GM18517 (cell line): ENCODE results near the gene ZNF678.
"Not testable (repeated sequence)": the region's sequence is repeated elsewhere in the genome, so short reads cannot be mapped to it uniquely, and the experiment has no call there.

ENCODE experiments used
- ATAC-seq: cut with Tn5 transposase; IDR thresholded peaks from one replicate; pipeline ENCODE4 v1.9.1; 2021; ENCODE audit warnings: mild to moderate bottlenecking, moderate library complexity; ENCODE audit not compliant: unreplicated experiment

The ZNF678 gene

DNA sequence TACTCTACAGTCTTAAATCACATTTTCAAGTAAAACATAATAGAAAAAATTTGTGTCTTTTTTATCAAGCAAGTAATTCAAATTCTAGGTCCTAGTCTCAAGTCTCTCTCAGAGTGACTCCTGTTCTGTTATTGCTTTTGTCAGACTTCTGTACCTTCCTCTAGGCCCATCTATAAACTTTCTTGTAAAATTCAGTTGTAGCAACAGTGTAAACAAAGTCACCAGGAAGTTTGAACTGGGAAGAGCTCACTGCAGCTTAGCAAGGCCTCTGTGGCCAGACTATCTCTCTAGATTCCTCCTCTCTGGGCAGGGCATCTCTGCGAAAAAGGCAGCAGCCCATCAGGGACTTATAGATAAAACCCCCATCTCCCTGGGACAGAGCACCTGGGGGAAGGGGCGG lies 13.5 kb upstream of the ZNF678 start:
- ATAC-seq, result no peak

DNA sequence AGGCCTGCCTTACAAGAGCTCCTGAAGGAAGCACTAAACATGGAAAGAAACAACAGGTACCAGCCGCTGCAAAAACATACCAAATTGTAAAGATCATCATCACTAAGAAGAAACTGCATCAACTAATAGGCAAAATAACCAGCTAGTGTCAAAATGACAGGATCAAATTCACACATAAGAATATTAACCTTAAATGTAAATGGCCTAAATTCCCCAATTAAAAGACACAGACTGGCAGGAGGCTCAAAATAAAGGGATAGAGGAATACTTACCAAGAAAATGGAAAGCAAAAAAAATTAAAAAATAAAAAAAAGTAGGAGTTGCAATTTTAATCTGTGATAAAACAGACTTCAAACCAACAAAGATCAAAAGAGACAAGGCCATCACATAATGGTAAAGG lies 11.5 kb upstream of the ZNF678 start:
- not testable (repeated sequence) for ATAC-seq

DNA sequence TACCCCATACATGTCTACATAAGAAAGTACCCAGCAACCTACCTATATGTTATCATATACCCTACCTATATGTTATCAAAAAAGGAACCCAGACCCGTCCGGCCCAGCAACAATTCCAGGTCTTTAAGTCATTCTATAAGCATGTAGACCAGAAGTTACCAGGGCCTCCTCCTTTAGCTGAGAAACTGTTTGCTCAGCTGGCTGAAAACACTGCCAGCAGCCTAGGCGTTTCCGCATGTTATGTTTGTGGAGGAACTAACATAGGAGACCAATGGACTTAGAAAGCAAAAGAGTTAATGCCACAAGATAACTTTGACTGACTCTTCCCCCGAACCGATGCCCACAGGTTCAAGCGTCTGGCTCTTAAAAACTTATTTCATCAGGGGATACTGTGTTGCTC lies 7.1 kb upstream of the ZNF678 start:
- no peak for ATAC-seq

DNA sequence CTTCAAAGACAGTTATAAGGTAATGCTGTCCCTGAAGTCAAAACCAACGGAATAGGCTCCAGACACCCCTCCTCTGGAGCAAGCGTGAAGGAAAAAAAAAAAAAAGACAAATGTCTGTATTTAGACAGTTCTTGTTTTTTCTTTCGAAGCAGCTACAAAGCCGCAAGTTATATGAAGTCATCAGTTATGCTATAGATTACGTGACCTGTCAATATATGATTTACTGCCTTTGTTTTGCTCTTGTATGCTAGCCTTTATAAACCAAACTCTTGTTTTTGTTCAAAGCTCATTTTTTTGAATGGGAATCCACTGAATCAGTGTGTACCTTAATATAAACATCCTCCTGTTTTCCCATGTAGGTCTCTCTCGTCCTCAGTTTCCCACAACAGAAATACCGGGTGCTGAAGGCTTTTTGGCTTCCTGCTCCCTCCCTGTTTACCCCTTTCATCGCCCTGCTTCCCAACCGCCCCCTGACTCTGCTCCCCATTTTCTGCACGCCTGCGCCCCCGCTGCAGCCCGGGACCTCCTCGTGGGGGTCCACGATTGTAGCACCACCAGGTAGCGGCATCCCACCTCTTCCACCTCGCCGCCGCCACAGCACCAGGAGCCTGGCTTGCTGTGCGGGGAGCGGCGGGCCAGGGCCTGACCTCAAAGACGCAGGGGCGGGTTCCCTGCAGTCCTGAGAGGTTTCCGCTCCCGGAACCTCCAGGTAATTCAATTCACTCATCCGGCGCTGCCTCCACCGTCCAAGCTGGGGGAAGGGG lies 5.2 kb upstream of the ZNF678 start:
- ATAC-seq, result no peak

DNA sequence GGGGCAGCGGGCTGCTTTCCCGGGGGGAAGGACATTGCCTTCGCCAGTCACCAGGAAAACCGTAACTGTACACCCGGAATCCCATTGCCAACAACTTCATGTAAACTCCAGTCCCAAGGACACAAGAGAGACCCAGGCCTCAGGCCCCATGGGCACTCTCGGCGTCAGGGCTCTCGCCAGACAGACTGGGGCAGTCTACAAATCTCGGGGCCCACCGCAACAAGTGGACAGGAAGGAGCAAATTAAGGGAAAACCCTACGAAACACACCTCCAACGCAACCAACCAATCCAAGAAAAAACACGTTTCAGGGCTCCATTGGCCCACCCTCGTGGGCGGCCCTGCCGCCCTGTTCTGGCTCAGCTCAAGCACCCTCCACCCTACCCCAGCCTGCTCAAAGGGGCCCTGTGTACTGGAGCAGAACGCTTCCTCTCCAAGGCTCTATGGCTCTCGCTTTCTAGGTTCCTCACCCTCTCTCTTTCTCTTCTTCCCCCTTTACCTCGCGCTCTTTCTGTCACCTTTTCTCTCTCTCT lies 4.6 kb upstream of the ZNF678 start:
- no peak for ATAC-seq

DNA sequence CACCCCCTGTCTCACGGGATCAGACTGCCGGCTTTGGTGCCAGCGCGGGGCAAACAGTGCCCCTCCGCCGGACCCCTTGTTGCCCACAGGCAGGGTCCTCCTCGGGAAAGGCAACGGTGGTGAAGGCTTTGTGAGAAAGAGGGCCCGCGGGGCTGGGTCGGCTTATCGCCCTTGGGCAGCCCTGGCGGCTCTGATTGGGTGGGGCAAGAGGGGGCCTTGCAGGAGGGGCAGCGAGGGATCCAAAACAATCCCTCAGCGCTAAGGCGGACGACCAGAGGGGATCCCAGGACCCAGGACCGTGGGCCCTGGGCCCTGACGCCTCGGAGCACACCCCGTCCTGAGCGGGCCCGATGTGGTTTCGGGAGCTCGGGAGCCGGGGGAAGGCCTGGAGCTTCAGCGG lies 3.9 kb upstream of the ZNF678 start:
- no peak for ATAC-seq

DNA sequence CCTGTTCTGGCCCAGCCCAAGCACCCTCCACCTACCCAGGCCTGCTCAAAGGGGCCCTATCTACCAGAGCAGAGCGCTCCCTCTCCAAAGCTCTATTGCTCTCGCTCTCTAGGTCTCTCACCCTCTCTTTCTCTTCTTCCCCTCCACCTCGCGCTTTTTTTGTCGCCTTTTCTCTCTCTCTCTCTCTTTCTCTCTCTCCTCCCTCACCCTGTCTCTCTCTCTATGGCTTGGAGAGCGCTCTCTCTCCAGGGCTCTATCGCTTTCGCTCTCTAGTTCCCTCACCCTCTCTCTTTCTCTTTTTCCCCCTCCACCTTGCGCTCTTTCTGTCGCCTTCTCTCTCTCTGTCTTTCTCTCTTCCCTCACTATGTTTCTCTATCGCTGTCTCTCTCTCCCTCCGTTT lies 3.4 kb upstream of the ZNF678 start:
- no peak for ATAC-seq

DNA sequence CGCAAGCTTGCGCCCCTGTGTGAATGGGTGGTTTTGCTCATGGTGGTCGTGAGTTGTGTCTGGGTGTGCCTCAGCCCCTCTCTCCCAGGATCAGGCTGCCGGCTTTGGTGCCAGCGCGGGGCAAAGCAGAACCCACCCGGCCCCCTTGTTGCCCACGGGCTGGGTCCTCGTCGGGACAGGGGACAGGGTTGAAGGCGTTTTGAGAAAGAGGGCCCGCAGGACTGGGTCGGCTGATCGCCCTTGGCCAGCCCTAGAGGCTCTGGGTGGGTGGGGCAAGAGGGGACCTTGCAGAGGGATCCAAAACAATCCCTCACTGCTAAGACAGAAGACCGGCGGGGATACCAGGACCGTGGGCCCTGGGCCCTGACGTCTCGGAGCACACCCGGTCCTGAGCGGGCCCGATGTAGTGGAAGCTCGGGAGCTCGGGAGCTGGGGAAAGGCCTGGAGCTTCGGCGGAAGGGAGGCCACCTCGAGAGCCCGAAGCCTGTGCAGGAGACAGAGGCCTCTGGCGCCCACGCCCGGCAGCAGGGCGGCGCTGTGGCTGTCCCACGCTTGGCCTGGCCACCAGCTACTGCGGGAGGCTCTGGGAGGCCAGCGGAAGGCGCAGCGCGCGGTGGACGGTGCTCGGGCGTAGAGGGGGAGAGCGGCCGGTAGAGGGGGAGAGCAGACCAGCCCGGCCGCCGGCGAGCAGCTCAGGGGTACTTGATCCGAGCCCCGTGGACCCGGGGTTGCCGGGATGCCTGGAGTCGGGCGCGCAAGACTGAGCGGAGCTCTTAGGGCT lies 2.8 kb upstream of the ZNF678 start:
- ATAC-seq, result no peak

DNA sequence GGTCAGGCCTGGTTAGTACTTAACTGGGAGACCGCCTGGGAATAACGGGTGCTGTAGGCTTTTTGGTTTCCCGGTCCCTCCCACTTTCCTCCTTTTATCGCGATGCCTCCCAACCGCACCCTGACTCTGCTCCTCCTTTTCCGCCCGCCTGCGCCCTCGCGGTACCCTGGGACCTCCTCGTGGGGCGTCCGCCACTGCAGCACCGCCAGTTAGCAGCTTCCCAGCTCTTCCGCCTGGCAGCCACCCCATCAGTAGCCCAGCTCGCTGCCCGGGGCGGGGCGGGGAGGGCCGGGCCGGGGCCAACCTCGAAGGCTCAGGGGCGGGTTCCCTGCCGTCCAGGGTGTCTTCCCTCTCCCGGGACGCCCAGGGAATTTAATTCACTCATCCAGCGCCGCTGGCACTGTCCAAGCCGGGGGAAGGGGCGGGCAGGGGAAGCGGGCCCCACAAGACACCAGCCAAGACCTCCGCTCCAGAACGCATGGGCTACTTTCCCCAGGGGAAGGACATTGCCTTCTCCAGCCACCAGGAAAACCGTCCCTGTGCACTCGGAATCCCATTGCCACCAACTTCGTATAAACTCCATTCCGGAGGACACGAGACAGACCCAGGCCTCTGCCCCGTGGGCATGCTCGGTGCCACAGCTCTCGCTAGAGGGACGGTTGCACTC lies 2.0 kb upstream of the ZNF678 start:
- ATAC-seq, result no peak

DNA sequence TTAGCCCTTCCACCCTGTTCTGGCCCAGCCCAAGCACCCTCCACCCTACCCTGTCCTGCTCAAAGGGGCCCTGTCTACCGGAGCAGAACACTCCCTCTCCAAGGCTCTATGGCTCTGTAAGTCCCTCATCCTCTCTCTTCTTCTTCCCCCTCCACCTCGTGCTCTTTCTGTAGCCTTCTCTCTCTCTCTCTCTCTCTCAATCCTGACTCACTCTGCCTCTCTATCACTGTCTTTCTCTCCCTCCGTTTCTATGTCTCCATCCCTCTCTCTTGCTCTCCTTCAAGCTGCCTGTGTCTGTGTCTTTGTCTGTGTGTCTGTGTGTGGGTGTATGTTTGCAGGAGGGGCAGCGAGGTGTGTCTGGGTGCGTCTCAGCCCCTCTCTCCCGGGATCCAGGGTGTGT lies 1.3 kb upstream of the ZNF678 start:
- ATAC-seq, result no peak

DNA sequence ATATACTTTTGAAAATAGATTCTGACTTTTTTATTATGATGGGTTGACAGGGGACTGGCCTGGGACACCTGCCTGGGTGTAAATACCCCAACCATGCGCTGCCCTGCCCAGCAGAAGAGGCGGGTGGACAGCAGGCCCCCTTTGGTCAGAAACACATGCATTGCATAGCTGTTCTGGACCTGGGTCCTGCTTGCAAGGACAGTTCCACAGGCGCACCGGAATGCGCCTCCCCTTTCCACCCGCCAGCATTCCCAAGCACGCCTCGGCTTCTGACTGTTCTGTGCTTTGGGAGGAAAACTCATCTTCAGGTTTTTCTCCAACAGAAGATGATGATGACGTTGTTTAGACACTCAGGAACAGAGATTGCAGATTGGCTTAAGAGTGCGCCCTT lies 428 bp upstream of the ZNF678 start:
- ATAC-seq, result no peak

DNA sequence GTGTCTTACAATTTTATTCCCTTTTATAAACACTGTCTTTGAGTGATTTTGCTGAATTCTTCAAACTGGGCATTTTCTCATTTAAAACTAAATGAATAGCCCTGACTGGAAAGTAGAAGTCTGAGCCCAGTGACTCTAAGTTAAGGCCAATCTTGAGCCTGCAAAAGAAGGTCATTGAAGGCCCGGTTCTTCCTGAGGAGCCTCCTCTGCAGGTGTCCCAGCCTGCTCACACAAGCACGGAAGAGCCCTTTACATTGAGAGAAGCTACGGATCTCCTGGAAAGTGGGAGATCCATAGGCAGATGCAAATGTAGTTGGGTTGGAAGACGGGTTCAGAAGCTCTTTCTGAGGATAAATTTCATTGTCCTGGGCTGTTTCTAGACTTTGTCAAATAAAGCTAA lies 3.9 kb downstream of the ZNF678 start:
- no peak for ATAC-seq

DNA sequence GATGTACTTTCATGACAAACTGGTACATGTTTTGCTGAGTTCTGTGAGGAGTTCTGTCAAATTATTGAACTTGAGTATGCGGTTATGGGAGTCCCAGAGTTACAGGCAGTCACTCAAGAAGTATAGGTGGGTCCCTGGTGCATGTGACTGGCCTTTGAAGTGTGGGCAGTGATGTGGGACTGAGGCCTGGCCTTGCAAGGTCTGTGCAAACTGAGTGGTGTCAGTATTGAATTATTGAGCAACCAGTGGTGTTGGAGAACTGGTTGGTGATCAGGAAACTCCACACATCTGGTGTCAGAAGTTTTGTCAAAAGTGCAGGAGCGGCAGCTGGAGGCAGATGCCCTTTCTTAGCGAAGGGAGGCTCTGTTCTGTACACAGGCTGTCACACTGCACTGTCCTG lies 5.2 kb downstream of the ZNF678 start:
- ATAC-seq, result no peak

DNA sequence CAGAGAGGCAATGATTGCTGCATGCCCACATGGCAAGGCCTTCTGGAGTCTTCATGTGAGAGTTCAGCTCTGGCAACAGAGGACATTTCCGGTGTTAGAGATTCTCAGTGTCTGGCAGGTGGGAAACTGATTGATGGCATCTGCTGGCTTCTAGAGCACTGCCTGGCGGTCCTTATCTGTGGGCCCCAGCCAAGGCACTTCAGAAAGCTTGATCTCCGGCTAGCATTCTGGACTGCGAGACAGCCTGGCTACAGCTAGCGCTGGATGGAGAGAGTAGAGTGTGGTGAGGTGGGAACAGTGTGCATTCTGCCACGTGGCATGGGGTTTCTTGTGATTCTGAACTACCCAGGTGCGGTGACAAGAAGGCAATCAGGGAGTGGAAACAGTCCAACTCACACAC lies 9.4 kb downstream of the ZNF678 start:
- no peak for ATAC-seq

DNA sequence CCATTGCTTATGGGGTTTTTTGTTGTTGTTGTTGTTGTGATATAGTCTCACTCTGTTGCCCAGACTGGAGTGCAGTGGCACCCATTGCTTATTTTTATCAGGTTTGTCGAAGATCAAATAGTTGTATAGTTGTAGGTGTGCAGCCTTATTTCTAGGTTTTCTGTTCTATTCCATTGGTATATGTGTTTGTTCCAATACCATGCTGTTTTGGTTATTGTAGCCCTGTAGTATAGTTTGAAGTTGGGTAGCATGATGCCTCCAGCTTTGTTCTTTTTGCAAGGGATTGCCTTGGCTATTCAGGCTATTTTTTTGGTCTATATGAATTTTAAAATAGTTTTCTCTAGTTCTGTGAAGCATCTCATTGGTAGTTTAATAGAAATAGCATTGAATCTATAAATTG lies 11.6 kb downstream of the ZNF678 start:
- ATAC-seq, result no peak

DNA sequence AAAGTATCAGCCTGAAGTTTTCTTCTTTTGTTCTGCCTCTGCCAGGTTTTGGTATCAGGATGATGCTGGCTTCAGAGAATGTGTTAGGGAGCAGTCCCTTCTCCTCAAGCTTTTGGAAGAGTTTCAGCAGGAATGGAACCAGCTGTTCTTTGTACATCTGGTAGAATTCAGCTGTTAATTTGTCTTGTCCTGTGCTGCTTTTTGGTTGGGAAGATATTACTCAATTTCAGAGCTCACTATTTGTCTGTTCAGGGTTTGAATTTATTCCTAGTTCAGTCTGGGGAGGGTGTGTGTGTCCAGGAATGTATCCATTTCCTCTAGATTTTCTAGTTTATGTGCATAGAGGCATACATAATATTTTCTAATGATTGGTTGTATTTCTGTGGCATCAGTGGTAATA lies 12.8 kb downstream of the ZNF678 start:
- no peak for ATAC-seq

DNA sequence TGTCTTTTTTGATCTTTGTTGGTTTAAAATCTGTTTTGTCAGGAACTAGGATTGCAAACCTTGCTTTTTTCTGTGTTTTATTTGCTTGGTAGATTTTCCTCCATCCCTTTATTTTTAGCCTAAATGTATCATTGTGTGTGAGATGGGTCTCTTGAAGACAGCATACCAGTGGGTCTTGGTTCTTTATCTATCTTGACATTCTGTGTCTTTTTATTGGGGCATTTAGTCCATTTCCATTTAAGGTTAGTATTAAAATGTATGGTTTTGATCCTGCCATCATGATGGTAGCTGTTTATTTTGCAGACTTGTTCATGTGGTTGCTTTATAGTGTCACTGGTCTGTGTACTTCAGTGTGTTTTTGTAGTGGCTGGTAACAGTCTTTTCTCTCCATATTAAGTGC lies 14.1 kb downstream of the ZNF678 start:
- no peak for ATAC-seq

DNA sequence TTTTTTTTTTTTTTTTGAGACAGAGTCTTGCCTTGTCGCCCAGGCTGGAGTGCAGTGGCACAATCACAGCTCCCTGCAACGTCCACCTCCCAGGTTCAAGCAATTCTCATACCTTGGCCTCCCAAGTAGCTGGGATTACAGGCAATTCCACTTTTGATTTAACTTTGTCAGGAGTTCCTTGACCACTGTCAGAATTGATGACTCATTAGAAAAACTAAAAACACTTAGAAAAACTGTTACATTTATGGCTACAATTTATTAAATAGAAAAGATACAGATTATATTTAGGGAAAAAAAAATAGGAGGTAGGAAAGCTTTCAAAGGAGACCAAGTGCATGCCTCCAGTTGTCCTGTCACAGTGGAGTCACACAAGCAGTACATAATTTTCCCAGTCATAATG lies 20.0 kb downstream of the ZNF678 start:
- no peak for ATAC-seq

DNA sequence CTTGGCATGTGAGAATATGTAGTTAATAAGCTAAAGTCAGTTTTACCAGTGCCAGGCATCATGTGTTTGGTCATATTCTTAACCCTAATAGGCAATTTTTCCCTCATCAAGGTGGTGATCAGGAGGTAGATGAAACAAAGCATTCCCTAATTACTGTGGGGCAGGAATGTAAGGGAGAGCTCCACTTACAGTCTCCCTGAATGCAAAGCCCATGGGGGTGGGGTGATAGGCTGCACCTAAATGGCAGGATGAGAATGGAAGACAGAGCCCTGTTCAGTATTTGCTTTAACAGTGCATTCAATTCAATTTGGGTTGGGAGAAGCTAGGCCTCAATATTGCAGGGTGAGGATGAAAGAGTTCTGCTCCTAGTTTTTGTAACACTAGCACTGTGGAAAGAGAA lies 23.4 kb downstream of the ZNF678 start:
- no peak for ATAC-seq

DNA sequence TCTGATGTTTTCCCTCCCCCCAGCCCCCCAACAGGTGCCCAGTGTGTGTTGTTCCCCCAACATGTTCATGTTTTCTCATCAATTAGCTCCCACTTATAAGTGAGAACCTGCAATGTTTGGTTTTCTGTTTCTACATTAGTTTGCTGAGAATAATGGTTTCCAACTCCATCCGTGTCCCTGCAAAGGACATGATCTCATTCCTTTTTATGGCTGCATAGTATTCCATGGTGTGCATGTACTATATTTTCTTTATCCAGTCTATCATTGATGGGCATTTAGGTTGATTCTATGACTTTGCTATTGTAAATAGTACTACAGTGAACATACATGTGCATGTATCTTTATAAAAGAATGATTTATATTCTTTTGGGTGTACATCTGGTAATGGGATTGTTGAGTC lies 24.6 kb downstream of the ZNF678 start:
- ATAC-seq, result no peak

DNA sequence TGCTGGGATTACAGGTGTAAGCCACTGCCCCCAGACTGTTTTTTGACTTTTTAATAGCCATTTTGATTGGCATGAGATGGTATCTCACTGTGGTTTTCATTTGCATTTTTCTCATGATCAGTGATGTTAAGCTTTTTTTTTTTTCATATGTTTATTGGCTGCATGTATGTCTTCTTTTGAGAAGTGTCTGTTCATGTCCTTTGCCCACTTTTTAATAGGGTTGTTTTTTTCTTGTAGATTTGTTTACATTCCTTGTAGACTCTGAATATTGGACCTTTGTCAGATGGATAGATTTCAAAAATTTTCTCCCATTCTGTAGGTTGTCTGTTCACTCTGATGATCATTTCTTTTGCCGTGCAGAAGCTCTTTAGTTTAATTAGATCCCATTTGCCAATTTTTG lies 25.4 kb downstream of the ZNF678 start:
- ATAC-seq, result not testable (repeated sequence)

DNA sequence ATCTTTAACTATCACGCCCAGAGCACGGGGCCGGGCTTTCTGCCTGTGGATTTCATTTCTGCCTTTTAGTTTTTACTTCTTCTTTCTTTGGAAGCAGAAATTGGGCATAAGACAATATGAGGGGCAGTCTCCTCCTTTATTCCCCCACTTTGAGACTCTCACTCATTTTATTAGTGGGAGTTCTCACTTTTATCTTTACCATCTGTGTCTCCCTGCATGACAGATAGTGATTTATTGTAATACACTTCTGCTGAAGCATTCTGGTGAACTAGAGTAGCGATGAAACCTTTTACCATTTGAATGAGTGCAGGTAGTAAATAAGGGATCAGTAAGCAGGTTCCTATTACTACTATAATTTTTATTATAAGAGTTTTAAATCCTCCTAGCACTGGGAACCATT lies 26.4 kb downstream of the ZNF678 start:
- ATAC-seq, result not testable (repeated sequence)
